ENCODE measurements around the gene ATM.

GRCh38 chr11:108307751-108308150, 84.9 kb downstream of the ATM start:
- TF ChIP-seq, protein P1, sequence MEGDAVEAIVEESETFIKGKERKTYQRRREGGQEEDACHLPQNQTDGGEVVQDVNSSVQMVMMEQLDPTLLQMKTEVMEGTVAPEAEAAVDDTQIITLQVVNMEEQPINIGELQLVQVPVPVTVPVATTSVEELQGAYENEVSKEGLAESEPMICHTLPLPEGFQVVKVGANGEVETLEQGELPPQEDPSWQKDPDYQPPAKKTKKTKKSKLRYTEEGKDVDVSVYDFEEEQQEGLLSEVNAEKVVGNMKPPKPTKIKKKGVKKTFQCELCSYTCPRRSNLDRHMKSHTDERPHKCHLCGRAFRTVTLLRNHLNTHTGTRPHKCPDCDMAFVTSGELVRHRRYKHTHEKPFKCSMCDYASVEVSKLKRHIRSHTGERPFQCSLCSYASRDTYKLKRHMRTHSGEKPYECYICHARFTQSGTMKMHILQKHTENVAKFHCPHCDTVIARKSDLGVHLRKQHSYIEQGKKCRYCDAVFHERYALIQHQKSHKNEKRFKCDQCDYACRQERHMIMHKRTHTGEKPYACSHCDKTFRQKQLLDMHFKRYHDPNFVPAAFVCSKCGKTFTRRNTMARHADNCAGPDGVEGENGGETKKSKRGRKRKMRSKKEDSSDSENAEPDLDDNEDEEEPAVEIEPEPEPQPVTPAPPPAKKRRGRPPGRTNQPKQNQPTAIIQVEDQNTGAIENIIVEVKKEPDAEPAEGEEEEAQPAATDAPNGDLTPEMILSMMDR (IDR thresholded peaks at IDR 0.05; ENCODE audit: low read depth, low read length, poor library complexity, severe bottlenecking): no peak
- no peak for TF ChIP-seq EZH2phosphoT487 (IDR thresholded peaks at IDR 0.05; ENCODE audit: borderline replicate concordance, low read length)

All from DOHH2 (cell line).